Neural cell (in vitro differentiated cells): ENCODE results near the gene ANXA2.

ENCODE experiments used
- CTCF ChIP-seq: fragments of 450-650 bp; IDR thresholded peaks from 2 replicates; pipeline ENCODE4 v1.5.1; 2014; ENCODE audit warnings: antibody characterized with exemption, mild to moderate bottlenecking, moderate library complexity; ENCODE audit not compliant: poor library complexity, severe bottlenecking
- EZH2 ChIP-seq: fragments of 200-600, 300-800 bp; shearing (Covaris generic), sonication (generic); IDR thresholded peaks from 2 replicates; pipeline ENCODE4 v1.6.1; 2014; ENCODE audit warnings: antibody characterized with exemption, low read length, borderline replicate concordance, mild to moderate bottlenecking; ENCODE audit not compliant: insufficient read depth, poor library complexity, severe bottlenecking
- MXI1 ChIP-seq: fragments of 450-650 bp; conservative IDR thresholded peaks from 2 replicates; pipeline ENCODE4 v1.6.1; 2014; ENCODE audit warnings: antibody characterized with exemption, mild to moderate bottlenecking; ENCODE audit not compliant: poor library complexity, severe bottlenecking
- POLR2AphosphoS5 ChIP-seq: IDR thresholded peaks from 2 replicates; pipeline ENCODE4 v1.6.1; 2012
- RAD21 ChIP-seq: fragments of 450-650 bp; conservative IDR thresholded peaks from 2 replicates; pipeline ENCODE4 v1.6.1; 2014; ENCODE audit warnings: antibody characterized with exemption, mild to moderate bottlenecking, moderate library complexity
- REST ChIP-seq: IDR thresholded peaks from 2 replicates; pipeline ENCODE4 v1.6.1; 2012; ENCODE audit warnings: borderline replicate concordance

- no peak for TF ChIP-seq CTCF
- TF ChIP-seq POLR2AphosphoS5 = no peak
- TF ChIP-seq EZH2 = no peak
- no peak for TF ChIP-seq REST
- TF ChIP-seq RAD21 = no peak
- TF ChIP-seq MXI1 = no peak
Observed at GRCh38 chr15:60392601-60392985, 5.2 kb downstream of the ANXA2 start.
